Measurements from ENCODE around the gene FAIM2.
"Not testable (repeated sequence)": the region's sequence is repeated elsewhere in the genome, so short reads cannot be mapped to it uniquely, and the experiment has no call there.

The FAIM2 gene

DNA sequence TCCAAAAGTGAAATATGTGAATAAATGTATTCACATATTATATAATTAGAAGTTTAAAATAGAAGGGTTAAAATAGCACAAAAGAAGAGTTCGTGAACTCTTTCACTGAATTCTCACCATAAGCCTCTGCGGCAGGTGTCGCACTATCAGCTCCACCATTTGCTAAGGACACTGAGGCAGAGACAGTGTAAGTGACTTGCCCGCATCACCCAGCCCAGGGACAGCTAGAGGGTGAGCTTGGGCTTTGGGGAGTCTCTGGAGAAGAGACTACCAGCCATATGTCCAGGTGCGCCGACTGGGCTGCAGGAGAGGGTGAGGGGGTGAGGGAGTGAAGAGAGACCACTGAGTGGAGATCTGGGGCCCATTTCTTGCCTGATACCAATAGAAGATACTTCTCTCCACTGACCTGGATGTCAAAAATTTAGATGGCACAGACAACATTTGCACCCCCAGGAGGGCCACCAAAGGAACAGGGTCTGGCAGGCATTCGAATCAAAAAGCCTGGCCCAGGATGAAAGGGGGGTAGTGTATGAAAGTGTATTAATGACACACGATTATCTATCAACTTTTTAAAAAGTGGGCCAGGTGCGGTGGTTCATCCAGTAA, 28.5 kb downstream of the FAIM2 start:
- no peak for DNase-seq

DNA sequence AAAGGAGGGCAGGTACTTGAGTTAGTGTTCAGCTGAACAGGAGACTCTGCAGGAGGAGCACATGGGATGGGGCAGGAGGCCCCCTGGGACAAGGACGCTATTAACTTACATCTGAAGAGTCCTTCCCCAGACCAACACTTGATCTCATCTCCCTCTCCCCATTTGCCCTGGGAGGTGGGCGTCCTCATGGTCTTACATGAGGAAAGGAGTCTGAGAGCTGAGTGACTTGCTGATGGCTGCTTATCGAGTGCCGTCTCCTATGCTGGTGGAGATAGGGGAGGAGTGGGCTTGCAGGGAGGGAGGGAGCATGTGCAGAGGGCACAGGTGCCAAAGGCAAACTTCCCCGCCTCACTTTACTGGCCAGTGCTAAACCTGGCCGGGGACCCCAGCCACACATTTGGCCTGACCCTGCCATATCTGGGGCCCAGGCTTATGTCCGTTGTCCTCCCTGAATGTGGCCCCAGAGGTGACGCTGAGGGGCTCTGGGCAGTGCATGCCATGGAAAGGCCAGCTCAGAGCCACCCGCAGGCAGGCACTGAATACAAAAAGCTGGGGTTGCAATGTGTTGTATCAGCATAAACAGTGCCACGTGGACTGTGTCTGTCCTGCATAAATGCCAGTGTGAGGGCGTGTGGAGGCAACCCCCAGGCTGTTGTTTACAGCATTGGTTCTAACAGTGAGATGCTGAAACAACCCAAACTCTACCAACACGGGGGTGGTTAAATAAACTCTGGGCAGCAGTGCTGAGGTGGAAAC, 29.4 kb downstream of the FAIM2 start:
- no peak for DNase-seq

DNA sequence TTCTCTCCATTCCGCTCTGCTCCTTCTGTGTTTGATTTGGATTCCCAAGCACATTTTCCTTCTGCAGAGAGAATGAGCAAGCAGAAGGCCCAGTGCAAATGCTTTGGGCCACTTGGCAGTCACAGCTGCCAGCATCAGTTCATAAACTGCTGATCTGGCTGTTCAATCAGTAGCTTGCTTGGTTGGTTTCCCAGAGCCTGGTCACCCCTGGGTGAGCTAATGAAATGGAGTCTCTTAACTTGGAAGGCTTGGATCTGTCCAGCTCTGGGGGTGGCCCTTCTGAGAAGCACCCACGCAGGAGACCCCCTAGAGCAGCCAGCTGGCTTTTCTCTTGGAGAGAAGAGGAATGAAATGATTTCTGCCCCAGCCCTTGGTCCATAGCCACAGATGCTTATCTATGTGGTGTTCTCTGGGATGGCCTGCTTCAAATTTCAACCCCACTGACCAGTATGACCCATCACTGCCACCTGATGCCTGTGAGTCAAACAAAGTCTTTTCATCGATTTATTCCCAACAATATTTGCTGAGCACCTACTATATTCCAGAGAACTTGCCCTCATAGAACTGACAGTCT, 30.3 kb downstream of the FAIM2 start:
- no peak for DNase-seq

DNA sequence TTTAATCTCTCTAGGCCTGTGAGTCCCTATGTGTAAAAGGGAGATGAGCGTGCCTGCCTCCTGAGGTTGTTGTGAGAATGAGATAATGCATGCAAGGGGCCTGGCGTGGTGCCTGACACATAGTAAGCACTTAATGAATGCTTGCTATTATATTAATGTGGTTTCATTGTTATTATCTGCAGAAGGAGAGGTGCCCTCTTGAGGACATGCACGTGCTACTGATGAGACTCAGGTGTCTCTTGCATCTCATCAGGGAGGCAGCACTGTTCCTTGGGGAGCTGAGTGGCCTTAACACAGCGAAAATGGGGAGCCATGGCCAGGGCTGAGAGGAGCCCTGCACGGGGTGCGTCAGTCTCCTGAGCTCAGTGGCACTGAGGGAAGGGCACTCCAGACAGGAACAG, 30.9 kb downstream of the FAIM2 start:
- no peak for DNase-seq

DNA sequence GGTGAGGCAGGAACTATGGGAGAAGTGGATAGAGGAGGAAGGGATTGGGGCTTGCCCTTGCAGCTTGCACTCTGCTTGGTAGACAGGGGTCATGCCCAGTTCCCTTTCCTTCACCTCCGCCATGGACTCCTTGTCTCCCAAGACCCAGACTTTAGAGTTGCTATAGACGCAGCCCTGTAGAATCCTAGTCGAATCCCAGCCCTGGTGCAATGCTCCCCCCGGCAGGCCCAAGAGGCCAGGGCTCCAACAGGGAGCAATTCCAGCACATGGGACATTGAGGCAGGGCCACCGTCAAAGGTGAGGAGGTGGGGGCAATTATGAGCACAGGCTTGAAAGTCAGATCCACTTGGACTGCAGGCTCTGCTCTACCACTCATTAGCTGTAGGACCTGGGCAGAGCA, 31.3 kb downstream of the FAIM2 start:
- DNase-seq, result no peak

DNA sequence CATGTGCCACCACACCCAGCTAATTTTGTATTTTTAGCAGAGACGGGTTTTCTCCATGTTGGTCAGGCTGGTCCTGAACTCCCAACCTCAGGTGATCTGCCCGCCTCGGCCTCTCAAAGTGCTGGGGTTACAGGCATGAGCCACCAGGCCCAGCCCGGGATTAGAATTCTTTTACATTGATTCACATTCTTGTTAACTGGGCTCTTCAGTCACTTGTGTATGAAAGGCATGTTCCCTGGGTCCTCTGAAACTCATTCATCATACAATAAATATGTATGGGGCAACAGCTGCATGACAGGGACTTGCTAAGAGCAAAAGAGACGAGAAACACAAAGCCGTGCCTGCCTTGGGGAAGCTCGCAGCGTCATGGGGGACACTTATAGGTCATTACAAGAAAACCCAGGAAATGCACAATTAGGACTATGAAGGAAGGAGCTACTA, 31.9 kb downstream of the FAIM2 start:
- DNase-seq, result not testable (repeated sequence)

DNA sequence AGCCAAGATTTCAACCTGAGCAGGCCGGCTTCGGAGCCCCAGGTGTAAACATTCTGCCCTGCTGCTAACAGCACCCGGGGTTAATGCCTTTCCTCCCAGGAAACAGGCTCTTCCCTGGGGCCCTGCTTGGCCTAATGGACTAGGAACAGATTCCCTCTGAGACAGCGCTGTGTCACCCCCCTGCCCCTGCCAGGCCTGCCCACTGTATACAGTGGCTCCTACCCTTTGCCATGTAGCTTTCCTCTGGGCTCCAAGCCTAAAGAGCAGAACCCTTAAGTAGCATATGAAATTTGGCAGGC, 32.5 kb downstream of the FAIM2 start:
- DNase-seq, result no peak

DNA sequence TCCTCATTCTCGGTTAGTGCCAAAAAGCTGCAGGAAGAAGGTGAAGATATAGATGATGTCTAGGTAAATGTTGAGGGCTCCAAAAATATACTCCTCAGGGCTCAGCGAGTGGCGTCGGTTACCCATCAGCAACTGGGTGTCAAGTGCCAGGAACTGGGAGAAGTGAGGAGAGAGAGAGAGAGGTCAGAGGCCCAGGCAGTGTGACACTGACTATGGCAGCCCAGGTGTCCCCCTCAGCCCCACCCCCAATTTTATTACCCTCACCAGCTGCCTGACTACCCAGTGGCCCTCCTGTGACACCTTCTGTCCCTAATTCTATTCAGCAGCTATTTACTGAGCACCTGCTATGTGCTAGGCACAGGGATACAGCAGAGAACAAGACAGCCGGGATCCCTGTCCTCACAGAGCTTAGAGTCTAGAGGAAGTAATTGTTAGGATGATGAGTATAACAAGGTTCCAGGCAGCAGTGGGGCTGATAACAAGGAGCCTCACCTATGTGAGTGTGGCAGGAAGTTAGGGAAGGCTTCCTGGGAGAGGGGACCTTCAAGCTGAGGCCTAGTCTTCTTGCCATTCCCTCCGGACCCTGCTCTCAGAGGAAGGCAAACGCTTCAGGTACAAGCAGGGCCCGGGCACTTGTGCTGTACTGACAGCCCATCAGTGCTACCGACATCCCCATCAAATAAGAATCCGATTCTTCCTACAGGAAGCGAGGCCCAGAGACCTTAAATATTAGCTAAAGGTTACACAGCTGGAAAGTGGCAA, 33.0 kb downstream of the FAIM2 start:
- no peak for DNase-seq

DNA sequence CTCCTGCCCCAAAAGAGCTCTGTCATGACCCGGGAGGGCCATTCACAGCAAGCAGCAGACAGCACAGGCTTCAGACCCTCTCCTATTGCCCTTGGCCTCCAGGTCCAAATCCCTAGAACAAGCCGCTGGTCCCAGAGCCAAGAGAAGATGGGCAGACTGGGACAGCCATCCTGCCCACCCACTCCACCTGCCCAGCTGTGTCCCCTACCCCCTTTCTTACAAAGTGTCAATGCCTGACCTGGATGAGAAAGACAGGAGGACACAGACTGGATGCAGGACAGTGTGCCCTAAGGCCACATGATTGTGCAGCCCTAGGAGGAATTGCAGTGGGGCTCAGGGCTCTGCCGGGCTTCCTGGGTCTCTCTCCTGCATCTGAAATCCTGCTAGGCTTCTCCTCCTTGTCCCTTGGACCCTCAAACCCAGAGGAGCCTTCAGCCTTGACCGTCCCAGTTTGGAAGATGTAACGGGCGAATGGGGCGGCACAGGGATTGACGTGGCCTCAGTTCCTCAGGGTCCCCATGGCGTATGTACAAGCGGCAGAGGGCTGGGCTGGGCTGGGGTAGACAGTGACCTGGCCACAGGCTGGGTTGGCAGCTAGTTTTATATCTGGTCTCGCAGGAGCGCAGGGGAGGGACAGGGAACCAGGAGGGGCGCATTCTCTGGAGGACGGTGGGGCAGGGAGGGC, 33.7 kb downstream of the FAIM2 start:
- DNase-seq, result no peak

DNA sequence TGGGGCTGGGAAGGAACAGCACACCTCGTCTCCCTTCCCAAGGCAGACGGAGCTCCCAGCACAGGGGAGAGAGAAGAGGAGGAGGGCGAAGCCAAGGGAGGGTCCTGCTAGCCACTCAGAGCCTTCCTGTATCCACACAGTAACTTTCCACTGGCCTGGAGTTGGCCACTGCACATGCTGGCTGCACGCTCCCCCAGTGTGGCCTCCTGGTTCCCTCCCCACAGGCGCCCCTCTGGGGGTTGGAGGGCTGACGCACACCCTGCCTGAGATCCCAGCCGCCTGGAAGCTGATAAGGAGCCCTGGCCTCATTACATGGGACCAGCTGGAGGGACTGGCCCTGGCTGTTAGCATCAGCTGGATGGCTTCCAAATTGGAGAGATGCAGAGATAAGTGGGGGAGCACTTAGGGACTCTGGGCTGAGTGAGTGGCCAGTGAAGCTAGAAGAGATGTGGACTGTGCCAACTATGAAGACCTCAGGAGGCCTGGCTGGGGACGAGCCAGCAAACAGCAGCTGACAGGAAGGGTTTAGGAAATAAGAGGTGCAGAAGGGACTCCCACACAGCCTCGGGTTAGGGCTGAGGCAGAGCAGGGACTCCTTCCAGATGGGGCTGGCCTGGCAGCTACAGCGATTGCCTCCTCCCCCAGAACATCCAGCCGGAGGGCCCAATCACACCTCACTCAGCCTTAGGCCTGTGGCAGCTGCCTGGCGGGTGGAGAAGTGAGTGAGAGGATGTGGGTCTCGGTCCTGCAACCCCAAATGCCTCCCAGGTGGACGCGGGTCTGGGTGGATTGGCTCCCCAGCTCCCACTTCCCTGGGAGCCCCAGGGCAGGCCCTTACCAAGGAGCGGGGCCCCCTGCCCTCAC, 34.5 kb downstream of the FAIM2 start:
- no peak for DNase-seq

DNA sequence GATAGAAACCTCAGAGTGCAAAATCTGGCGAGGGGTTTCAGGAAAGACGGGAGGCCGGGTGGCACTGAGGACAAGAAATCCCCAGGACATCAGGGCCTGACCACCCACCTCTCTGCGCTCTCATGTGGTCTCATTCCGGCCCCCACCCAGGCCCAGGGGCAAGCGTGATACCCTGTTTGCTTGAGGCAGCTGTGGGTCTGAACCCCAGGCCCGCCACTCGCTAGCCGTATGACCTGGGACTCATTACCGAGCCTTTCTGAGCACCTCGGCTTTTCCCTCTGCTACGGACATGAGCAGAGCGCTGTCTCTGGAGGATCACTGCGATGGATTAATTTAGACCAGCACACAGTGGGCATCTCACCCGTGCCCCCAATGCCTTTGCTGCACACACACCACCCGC, 35.3 kb downstream of the FAIM2 start:
- no peak for DNase-seq

DNA sequence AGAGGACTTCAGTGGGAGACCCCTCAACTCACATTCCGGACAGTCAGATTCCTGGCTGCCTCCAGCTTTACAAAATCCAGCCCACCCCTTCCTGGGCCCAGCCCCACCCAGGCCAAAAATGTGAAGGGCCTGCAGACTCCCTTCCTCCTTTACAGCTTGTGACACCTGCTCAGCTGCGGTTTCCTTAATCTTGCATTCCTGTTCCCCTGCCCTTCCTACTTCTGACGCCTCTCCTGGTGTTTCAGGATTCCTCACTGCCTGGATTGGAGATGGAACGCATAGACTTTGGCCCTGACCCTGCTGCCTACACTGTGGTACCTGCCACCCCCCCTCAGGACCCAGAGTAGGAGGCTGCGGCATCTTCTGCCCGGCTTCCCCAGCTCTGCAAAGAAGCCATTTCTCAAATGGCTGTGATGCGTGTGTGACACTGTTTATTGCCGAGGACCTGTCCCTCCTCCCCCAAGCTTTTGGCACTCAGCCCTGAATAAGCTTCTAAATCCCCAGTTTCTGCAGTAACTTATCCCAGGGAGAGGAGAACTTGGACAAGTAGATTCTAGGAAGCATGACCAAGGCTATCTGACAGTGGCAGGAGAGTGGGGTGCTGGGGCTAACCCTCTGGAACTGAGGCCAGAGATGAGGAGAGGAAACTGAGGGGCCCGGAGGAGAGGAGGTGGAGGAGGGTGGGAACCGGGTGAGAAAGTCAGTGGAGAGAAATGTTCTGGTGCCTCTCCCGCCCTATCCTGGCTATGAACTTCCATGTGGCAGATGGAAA, 35.9 kb downstream of the FAIM2 start:
- DNase-seq, result no peak

DNA sequence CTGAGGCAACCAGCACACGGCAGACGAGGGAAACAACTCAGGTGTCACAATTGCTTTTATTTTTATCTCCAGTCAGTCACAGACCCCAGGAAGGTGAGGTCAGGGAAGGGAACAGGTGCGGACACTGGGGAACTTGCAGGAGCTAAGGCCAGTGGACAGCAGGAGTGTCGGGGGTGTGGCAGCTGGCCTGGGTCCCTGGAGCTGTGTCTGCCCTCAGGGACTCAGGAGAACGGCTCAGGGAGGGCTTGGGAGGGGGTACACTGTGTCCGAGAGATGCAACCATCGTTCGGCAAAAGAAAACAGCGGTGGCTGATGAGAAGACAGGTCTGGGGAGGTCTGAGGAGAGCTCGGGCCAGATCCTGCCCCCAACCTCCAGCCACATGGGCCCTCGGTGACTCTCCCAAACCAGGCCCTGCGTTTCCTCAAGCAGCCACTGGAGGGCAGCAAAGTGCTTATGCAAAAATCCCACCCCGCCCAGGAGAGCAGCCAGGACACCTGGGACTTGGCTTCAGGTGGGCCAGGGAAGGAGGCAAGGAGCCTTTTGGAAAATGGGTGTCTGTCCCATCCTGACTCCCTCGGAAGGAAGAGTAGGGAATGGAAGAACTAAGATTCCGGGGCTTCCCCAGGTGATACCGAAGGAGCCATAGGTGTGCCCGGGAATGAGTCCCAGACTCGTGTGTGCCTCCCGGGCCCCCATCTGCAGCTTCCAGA, 36.7 kb downstream of the FAIM2 start:
- peak in 1 of 2 experiments; percentile 36 for DNase-seq

DNA sequence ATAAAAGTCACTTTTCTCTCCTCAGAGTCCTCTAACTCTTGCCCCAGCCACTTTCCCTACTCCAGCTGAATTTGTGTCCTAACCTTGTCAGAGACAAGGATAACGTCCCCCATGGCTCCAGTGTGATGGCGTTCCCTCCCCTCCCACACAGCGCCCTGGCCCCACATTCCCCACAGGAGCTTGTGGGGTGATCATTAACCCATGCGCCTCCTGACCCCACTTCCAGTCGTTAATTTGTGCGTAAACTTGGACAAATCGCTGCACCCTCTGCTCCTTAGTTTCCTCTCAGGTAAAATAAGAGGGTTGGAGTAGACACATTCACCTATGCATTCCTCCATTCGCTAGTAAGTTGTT, 37.9 kb downstream of the FAIM2 start:
- no peak for DNase-seq

DNA sequence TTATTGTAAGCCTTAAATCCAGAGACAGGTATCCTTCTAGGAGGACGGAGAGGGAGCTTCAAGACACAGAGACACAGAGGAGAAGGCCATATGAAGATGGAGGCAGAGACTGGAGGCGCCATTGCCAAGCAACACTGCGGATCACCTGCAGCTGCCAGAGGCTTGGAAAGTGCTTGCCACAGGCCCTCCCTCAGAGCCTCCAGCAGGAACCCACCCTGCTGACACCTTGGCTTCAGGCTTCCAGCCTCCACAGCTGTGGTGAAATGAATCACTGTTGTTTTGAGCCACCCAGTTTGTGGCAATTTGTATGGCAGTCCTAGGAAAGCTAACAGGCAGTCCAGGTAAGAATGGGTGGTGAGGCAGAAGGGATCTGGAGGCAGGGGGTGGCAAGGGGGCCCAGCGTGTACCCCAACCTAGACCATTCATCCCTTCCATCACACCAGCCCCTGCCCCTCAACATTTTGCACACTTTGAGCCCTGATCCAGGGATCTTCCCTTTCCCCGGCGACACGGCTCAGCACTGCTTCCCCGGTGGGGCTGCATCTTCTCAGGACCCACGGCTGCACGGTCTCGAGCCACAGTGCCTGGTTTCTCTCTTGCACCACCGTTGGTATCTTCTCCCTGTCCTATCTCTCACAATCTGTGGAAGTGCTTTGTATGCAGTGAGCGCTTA, 38.5 kb downstream of the FAIM2 start:
- DNase-seq, result no peak

DNA sequence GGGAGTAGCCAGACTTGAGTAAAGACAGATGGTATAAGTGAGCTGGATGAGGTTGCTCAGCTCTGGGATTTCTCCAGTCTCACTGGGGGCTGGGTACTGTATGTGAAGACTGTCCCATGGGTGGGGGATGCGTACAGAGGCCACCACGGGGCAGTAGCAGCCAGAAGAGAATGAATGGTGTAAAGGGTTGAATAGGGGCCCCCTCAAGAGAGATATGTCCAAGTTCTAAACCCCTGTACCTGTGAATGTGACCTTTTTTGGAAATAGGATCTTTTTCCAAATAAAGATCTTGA, 39.0 kb downstream of the FAIM2 start:
- DNase-seq, result no peak

DNA sequence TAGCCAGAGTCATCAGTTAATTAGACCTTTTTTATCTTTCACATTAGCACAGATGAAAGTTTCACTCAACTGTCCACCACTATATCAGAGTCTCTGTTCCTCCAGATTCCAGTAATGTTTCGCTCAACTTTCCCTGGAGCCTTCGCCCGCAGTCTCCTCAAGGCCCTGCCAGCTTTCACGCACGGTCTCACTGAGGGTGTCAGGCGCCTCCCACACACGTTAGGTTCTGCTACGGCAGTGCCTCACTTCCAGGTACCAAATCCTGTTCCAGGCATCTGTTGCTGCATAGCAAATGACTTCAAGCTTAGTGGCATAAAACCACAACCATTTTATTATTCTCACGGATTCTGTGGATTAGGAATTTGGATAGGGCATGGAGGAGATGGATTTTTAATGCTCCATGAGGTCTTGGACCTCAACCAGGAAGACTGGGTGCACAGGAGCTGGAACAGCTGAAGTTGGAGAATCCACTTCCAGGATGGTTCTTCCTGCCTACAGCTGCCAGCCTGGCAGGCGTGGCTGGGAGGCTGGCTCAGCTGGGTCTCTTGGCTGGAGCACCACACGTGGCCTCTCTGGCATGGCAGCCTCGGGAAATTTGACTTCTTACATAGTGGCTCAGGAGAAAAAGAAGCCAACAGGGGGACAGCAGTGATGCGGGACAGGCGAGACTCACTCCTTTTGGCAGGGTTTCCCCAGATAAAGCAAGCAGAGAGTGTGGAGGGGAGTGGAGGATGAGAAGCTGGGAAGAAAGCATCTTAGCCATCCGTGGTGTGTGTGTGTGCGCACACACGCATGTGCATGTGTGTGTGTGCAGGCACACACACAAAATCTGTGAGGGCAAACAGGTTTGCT, 39.5 kb downstream of the FAIM2 start:
- DNase-seq, result no peak

DNA sequence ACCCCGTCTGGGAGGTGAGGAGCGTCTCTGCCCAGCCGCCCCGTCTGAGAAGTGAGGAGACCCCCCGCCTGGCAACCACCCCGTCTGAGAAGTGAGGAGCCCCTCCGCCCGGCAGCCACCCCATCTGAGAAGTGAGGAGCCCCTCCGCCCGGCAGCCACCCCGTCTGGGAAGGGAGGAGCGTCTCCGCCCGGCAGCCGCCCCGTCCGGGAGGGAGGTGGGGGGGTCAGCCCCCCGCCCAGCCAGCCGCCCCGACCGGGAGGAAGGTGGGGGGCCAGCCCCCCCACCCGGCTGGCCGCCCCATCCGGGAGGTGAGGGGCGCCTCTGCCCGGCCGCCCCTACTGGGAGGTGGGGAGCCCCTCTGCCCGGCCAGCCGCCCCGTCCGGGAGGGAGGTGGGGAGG, 42.8 kb downstream of the FAIM2 start:
- not testable (repeated sequence) for DNase-seq

DNA sequence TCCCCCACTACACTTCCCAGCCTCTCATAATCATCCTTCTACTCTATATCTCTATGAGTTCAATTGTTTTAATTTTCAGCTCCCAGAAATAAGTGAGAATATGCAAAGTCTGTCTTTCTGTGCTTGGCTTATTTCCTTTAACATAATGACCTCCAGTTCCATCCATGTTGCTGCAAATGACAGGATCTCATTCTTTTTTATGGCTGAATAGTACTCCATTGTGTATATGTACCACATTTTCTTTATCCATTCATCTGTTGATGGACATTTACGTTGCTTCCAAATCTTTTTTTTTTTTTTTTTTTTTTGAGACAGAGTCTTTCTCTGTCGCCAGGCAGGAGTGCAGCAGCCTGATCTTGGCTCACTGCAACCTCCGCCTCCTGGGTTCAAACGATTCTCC, 47.8 kb downstream of the FAIM2 start:
- DNase-seq, result not testable (repeated sequence)

DNA sequence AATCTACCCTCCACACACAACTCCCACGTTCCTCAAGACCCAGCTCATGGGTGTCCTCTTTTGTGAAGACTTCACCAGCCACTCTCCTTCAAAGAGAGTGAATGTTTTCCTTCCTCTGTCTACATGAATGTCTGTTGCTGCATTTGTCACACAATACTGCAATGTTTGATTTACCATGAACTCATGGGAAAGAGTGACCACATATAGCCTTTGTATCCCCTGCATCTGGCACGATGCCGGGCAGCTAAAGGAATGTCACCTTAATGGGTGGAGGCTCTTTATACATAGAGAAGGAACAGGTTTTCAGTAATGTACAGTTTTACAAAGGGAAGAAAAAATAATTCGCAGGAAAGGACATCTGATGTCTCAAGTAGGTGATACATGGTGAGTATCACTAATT, 48.7 kb downstream of the FAIM2 start:
- DNase-seq, result no peak

Data from SW 1271 (cell line).